ENCODE results near the gene BBS1.

GRCh38 chr11:66581261-66581660, 70.8 kb downstream of the BBS1 start:
- TF ChIP-seq CTCF (conservative IDR thresholded peaks at IDR 0.05; ENCODE audit: low read length) (no peak), EZH2phosphoT487 (IDR thresholded peaks at IDR 0.05; ENCODE audit: borderline replicate concordance) (no peak)
